Neural progenitor cell (in vitro differentiated cells): Measurements from ENCODE around the gene ZBTB46. TPM values are rescaled to one million over a fixed set of nuclear protein-coding genes. Genes with fewer than 3 reads are reported as not detected.
"Not testable (repeated sequence)": the region's sequence is repeated elsewhere in the genome, so short reads cannot be mapped to it uniquely, and the experiment has no call there.

Experiments used
- DNase-seq: peaks from one replicate; pipeline ENCODE4 v3.0.0-alpha.2; 2016; ENCODE audit warnings: low spot score
- H2AFZ ChIP-seq: fragments of 200-600 bp; sonication (generic); replicated peaks from 2 replicates; pipeline ENCODE4 v1.6.1; 2016; ENCODE audit warnings: antibody characterized with exemption
- H3F3A ChIP-seq: fragments of 200-600 bp; sonication (generic); 2 replicates; pipeline ENCODE4 v1.6.1; 2016; ENCODE audit warnings: antibody characterized with exemption, low read depth
- H3K27ac ChIP-seq: fragments of 200-600 bp; sonication (generic); 2 replicates; pipeline ENCODE4 v1.5.1; 2016; ENCODE audit warnings: mild to moderate bottlenecking
- H3K27me3 ChIP-seq: fragments of 200-600 bp; sonication (generic); 2 replicates; pipeline ENCODE4 v1.6.1; 2016; ENCODE audit warnings: mild to moderate bottlenecking, moderate library complexity
- H3K36me3 ChIP-seq: fragments of 200-600 bp; sonication (generic); 2 replicates; pipeline ENCODE4 v1.5.1; 2016
- H3K4me1 ChIP-seq: fragments of 200-600 bp; sonication (generic); 2 replicates; pipeline ENCODE4 v1.6.1; 2016; ENCODE audit warnings: mixed run types
- H3K4me2 ChIP-seq: fragments of 200-600 bp; sonication (generic); 2 replicates; pipeline ENCODE4 v1.6.1; 2016
- H3K4me3 ChIP-seq: fragments of 200-600 bp; sonication (generic); 2 replicates; pipeline ENCODE4 v1.5.1; 2016
- H3K79me2 ChIP-seq: fragments of 200-600 bp; sonication (generic); 2 replicates; pipeline ENCODE4 v1.6.1; 2016; ENCODE audit warnings: low read depth
- H3K9ac ChIP-seq: fragments of 200-600 bp; sonication (generic); 2 replicates; pipeline ENCODE4 v1.6.1; 2016
- H3K9me3 ChIP-seq: fragments of 200-600 bp; sonication (generic); 2 replicates; pipeline ENCODE4 v1.5.1; 2016; ENCODE audit warnings: low read depth
- H4K20me1 ChIP-seq: fragments of 200-600 bp; sonication (generic); 2 replicates; pipeline ENCODE4 v1.6.1; 2016; ENCODE audit warnings: low read depth
- H3K27ac Mint-ChIP-seq: 3 replicates; pipeline ENCODE4 v1.8.0; 2021; ENCODE audit warnings: mixed read lengths
- H3K27me3 Mint-ChIP-seq: 2 replicates; pipeline ENCODE4 v1.8.0; 2022; ENCODE audit warnings: low read depth, mild to moderate bottlenecking, inconsistent platforms, moderate library complexity, mixed read lengths; ENCODE audit not compliant: insufficient read depth
- H3K36me3 Mint-ChIP-seq: 3 replicates; pipeline ENCODE4 v1.8.0; 2021; ENCODE audit warnings: mixed read lengths
- H3K4me1 Mint-ChIP-seq: 3 replicates; pipeline ENCODE4 v1.8.0; 2021; ENCODE audit warnings: mixed read lengths
- H3K4me3 Mint-ChIP-seq: 3 replicates; pipeline ENCODE4 v1.8.0; 2021; ENCODE audit warnings: mild to moderate bottlenecking, moderate library complexity, mixed read lengths
- H3K9me3 Mint-ChIP-seq: 3 replicates; pipeline ENCODE4 v1.8.0; 2020; ENCODE audit warnings: mixed read lengths
- EZH2 ChIP-seq: fragments of 200-600 bp; sonication (generic); IDR thresholded peaks from 2 replicates; pipeline ENCODE4 v1.6.1; 2017; ENCODE audit warnings: antibody characterized with exemption, mild to moderate bottlenecking, moderate library complexity
- EZH2phosphoT487 ChIP-seq: fragments of 200-600 bp; sonication (generic); IDR thresholded peaks from 2 replicates; pipeline ENCODE4 v1.6.1; 2017; ENCODE audit warnings: antibody characterized with exemption
- total RNA-seq: library from RNA; depleted of rRNA; stranded (reverse); fragments of >200 nt; gene quantifications from 2 replicates; pipeline ENCODE4 v1.2.3, GENCODE V29; 2015; ENCODE audit warnings: low replicate concordance
- TF ChIP-seq, protein P1 (sequence below): fragments of 200-600 bp; sonication (generic); IDR thresholded peaks from 2 replicates; pipeline ENCODE4 v1.5.1; 2017; ENCODE audit warnings: antibody characterized with exemption, mild to moderate bottlenecking

Gene ZBTB46
- total RNA-seq, 1 donor from 2014 or later, result 8.1 TPM

DNA sequence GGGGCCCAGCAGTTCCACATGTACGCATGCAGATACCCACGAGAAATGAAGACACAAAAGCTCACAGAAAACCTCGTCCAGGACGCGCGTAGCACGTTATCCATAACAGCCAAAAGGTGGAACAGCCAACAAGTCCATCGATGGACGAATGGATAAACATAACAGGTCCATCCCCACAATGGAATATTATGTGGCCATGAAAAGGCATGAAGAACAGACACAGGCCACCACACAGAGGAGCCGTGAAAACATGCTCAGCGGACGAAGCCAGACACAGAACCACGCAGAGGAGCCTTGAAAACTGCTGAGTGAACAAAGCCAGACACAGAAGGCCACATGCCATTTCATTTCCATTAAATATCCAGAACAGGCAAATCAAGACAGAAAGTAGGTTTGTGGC lies 53.5 kb downstream of the ZBTB46 start:
- DNase-seq, result no peak
- H3K27ac Mint-ChIP-seq, result no peak overlapping the region
- H3K9me3 Mint-ChIP-seq, result no peaks in the 10 kb centered on the region
- peaks cover 8% of the 10 kb centered on the region for H3K79me2 ChIP-seq
- TF ChIP-seq EZH2 (no peak), EZH2phosphoT487 (no peak)
- TF ChIP-seq, protein P1, sequence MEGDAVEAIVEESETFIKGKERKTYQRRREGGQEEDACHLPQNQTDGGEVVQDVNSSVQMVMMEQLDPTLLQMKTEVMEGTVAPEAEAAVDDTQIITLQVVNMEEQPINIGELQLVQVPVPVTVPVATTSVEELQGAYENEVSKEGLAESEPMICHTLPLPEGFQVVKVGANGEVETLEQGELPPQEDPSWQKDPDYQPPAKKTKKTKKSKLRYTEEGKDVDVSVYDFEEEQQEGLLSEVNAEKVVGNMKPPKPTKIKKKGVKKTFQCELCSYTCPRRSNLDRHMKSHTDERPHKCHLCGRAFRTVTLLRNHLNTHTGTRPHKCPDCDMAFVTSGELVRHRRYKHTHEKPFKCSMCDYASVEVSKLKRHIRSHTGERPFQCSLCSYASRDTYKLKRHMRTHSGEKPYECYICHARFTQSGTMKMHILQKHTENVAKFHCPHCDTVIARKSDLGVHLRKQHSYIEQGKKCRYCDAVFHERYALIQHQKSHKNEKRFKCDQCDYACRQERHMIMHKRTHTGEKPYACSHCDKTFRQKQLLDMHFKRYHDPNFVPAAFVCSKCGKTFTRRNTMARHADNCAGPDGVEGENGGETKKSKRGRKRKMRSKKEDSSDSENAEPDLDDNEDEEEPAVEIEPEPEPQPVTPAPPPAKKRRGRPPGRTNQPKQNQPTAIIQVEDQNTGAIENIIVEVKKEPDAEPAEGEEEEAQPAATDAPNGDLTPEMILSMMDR, result no peak
- H3K27ac ChIP-seq, result no peak overlapping the region
- no peaks in the 10 kb centered on the region for H3K36me3 ChIP-seq
- peaks cover 6% of the 10 kb centered on the region for H3K27me3 Mint-ChIP-seq
- no peak overlapping the region for H3K4me2 ChIP-seq
- peaks cover 6% of the 10 kb centered on the region for H3K4me1 ChIP-seq
- H3K27me3 ChIP-seq, result no peaks in the 10 kb centered on the region
- peaks cover 4% of the 10 kb centered on the region for H4K20me1 ChIP-seq
- H3K9ac ChIP-seq, result no peak overlapping the region
- no peak overlapping the region for H2AFZ ChIP-seq
- peak overlapping the region; percentile 33 for H3K4me3 Mint-ChIP-seq
- H3K4me1 Mint-ChIP-seq, result peaks cover 15% of the 10 kb centered on the region
- H3F3A ChIP-seq, result peaks cover 15% of the 10 kb centered on the region
- no peaks in the 10 kb centered on the region for H3K9me3 ChIP-seq
- H3K4me3 ChIP-seq, result no peak overlapping the region
- peaks cover 6% of the 10 kb centered on the region for H3K36me3 Mint-ChIP-seq

DNA sequence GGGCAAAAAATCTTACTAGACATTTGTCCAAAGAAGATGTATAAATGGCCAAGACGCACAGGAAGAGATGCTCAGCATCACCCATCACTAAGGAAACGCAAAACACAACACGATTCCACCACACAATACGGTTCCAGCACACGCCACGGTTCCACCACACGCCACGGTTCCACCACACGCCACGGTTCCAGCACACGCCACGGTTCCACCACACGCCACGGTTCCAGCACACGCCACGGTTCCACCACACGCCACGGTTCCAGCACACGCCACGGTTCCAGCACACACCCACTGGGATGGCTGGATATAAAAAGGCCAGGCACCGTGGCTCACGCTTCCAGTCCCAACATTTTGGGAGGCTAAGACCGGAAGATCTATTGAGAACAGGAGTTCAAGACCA lies 54.2 kb downstream of the ZBTB46 start:
- H3K27ac Mint-ChIP-seq, H3K4me2 ChIP-seq, H3K36me3 ChIP-seq, H2AFZ ChIP-seq, H3K36me3 Mint-ChIP-seq, H3K9me3 Mint-ChIP-seq, H3K4me1 ChIP-seq, H3K4me3 Mint-ChIP-seq, H3K27me3 ChIP-seq, DNase-seq, H3K27ac ChIP-seq, H3K4me3 ChIP-seq, H3K27me3 Mint-ChIP-seq, H3K9me3 ChIP-seq, H3K79me2 ChIP-seq, H4K20me1 ChIP-seq, H3K9ac ChIP-seq: not testable (repeated sequence)
- peaks cover 15% of the 10 kb centered on the region for H3K4me1 Mint-ChIP-seq
- H3F3A ChIP-seq, result peaks cover 15% of the 10 kb centered on the region

DNA sequence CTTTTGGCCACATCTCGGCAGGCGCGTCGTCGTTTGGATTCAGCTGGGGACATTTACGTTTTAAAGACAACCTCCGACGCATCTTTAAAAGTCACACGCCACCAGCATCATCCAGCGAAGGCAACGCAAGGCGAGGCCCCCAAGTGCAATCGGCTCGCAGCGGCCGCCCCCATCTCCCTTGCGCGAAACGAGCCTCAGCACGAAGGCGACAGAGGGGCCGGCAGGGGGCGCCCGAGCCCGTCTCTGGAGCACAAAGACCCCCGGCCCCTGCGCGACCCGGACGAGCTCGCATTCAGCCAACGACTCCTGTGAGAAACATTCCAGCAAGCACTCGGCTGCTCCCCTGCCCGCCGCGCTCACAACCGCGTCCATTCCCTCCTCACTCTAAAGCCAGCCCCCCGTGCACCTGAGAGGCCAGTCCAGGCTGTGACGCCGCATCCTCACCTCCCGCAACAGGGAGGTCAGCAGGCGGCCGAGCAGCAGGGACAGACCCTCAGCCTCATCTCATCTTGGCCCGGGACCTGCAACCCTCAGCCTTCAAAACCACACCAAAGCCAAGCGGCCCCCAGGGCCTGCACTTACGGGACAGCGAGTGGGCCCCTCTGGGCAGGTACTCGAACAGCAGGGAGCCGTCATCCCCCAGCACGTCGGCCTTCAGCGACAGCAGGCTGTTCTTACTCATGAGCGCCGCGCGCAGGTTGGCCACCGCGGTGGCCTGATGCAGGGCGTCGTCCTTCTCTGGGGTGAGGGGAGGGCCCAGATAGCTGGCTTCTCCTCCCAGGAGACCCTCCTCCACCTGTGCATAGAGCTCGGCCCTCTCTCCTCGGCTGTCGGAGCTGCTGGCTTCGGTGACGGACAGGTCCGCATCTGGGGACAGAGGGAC lies 55.7 kb downstream of the ZBTB46 start:
- no peak overlapping the region for H3K9ac ChIP-seq
- H3F3A ChIP-seq, result peaks cover 15% of the 10 kb centered on the region
- H3K9me3 ChIP-seq, result no peaks in the 10 kb centered on the region
- peak overlapping the region; percentile 97 for H3K27ac Mint-ChIP-seq
- peaks cover 15% of the 10 kb centered on the region for H3K4me1 Mint-ChIP-seq
- no peak overlapping the region for H3K27ac ChIP-seq
- peaks cover 4% of the 10 kb centered on the region for H3K36me3 Mint-ChIP-seq
- H3K4me2 ChIP-seq, result peak overlapping the region; percentile 78
- peaks cover 8% of the 10 kb centered on the region for H3K79me2 ChIP-seq
- H3K4me1 ChIP-seq, result peaks cover 6% of the 10 kb centered on the region
- peak; percentile 95 for DNase-seq
- H3K27me3 Mint-ChIP-seq, result peaks cover 3% of the 10 kb centered on the region
- no peak for TF ChIP-seq EZH2phosphoT487
- TF ChIP-seq, protein P1, result peak; percentile 83
- TF ChIP-seq EZH2, result no peak
- H3K36me3 ChIP-seq, result no peaks in the 10 kb centered on the region
- H3K9me3 Mint-ChIP-seq, result no peaks in the 10 kb centered on the region
- H3K27me3 ChIP-seq, result no peaks in the 10 kb centered on the region
- H2AFZ ChIP-seq, result peak overlapping the region; percentile 75
- H3K4me3 Mint-ChIP-seq, result peak overlapping the region; percentile 80
- H3K4me3 ChIP-seq, result peak overlapping the region; percentile 44
- H4K20me1 ChIP-seq, result peaks cover 4% of the 10 kb centered on the region

DNA sequence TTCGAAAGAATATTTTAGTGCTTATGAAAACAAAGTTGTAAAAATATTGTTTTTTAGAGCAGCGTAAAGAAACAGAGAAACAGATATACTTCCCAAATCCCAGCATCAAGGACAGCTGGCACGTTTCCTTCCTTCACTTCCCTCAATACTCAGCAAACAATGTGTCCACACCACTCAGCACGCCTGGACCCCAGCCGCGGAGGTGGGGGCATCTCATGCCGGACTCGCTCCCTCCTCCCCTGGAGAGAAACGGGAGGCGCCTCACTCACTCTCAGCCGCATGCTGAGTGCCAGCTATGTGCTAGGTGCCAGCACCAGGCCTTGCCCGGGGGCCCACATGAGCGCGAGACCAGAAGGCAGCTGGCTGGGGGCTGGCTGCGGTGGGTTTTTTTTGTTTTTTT lies 56.8 kb downstream of the ZBTB46 start:
- TF ChIP-seq EZH2 (no peak), EZH2phosphoT487 (no peak)
- TF ChIP-seq, protein P1, result no peak
- no peaks in the 10 kb centered on the region for H3K9me3 Mint-ChIP-seq
- H3K4me3 Mint-ChIP-seq, result peak overlapping the region; percentile 61
- no peaks in the 10 kb centered on the region for H3K9me3 ChIP-seq
- H3K79me2 ChIP-seq, result peaks cover 8% of the 10 kb centered on the region
- no peaks in the 10 kb centered on the region for H3K36me3 ChIP-seq
- peaks cover 6% of the 10 kb centered on the region for H3K4me1 ChIP-seq
- peaks cover 4% of the 10 kb centered on the region for H3K36me3 Mint-ChIP-seq
- peaks cover 3% of the 10 kb centered on the region for H3K27me3 Mint-ChIP-seq
- peaks cover 15% of the 10 kb centered on the region for H3F3A ChIP-seq
- H3K4me2 ChIP-seq, result no peak overlapping the region
- no peak overlapping the region for H2AFZ ChIP-seq
- no peak for DNase-seq
- H3K27ac ChIP-seq, result no peak overlapping the region
- H3K27ac Mint-ChIP-seq, result no peak overlapping the region
- no peak overlapping the region for H3K4me3 ChIP-seq
- H3K4me1 Mint-ChIP-seq, result peaks cover 15% of the 10 kb centered on the region
- no peaks in the 10 kb centered on the region for H3K27me3 ChIP-seq
- no peak overlapping the region for H3K9ac ChIP-seq
- peaks cover 4% of the 10 kb centered on the region for H4K20me1 ChIP-seq
